ENCODE results near the gene LAPTM4A.

Gene LAPTM4A

GRCh38 chr2:19987936-19988335 is 63.5 kb downstream of the LAPTM4A start:
- H3K4me3 ChIP-seq (ENCODE audit: low read depth, low read length) = no peak overlapping the region
- no peak for TF ChIP-seq CTCF (IDR thresholded peaks at IDR 0.05; ENCODE audit: low read depth, low read length)
